Smooth muscle cell of bladder (primary cell): Measurements from ENCODE around the gene POLL. TPM values are rescaled to one million over a fixed set of nuclear protein-coding genes. Genes with fewer than 3 reads are reported as not detected.

Experiments used
- total RNA-seq: library from RNA; depleted of rRNA; stranded (reverse); fragments of >200 nt; gene quantifications from 2 replicates; pipeline ENCODE4 v1.2.3, GENCODE V29; 2014

POLL gene
- total RNA-seq: 9.5 and 10.0 TPM in 2 replicates

GRCh38 chr10:101587725-101588653, at the start of gene POLL, which contains the start of gene DPCD:
POLL (minus strand) TSS chr10:101588257; CDS start chr10:101587360, 897 bp downstream.
DPCD (plus strand) TSS chr10:101588321; CDS start chr10:101588337, 16 bp downstream.

Other genes starting within 250 kb of the POLL start
- 10.4 and 10.8 TPM in 2 replicates for gene BTRC, start 234.1 kb downstream of the POLL start, total RNA-seq
- gene DPCD, start 64 bp upstream of the POLL start, total RNA-seq: 61.0 and 61.8 TPM in 2 replicates
- gene FBXW4, start 106.9 kb upstream of the POLL start, total RNA-seq: 45.7 and 54.5 TPM in 2 replicates
- not detected in 2 replicates for gene FGF8, start 187.9 kb upstream of the POLL start, total RNA-seq
- gene NPM3, start 195.2 kb upstream of the POLL start, total RNA-seq: 89.2 and 103 TPM in 2 replicates
- gene OGA, start 230.2 kb upstream of the POLL start, total RNA-seq: 93.9 and 126 TPM in 2 replicates